Stimulated activated CD4-positive, alpha-beta T cell treated with anti-CD3 and anti-CD28 coated beads, Interleukin-4, amount 100 ng/mL, for 48 hours (primary cell): ENCODE results near the gene SLC24A4.

ENCODE experiments used
- DNase-seq, 2 donors: peaks; one replicate each; pipeline ENCODE4 v3.0.0-alpha.2; 2020; ENCODE audit warnings: low read depth in 2 of 2

SLC24A4 gene

DNA sequence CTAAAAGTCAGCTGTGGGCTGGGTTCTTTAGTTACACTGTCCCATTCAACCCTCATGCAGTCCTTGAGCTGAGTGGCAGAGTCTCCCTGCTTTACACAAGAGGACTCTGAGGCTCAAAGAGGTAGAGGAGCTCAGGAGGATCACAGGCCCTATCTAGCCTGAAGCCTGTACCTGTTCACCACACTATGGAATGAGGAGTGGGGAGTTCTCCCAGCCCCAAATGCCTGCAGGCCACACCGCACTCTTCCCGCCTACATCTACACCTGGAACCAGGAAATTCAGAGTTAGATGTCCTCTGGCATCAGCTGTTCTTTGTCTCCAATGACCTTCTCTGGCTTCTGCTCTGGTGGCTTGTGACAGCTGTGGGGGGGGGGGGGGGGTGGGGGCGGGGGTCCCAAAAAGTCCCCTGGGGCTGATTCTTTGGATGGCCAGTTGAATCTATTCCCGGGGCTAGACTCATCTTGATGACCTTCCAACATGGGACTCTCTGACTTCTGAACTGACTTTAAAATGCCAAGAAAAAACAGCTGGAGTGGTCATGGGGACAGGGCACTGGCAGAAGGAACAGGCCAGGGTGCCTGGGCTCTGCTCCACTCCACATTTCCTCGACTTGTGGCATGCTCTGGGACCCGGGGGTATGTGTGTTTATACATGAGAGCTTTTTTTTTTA, 221.2 kb downstream of the SLC24A4 start:
- no peak for DNase-seq

DNA sequence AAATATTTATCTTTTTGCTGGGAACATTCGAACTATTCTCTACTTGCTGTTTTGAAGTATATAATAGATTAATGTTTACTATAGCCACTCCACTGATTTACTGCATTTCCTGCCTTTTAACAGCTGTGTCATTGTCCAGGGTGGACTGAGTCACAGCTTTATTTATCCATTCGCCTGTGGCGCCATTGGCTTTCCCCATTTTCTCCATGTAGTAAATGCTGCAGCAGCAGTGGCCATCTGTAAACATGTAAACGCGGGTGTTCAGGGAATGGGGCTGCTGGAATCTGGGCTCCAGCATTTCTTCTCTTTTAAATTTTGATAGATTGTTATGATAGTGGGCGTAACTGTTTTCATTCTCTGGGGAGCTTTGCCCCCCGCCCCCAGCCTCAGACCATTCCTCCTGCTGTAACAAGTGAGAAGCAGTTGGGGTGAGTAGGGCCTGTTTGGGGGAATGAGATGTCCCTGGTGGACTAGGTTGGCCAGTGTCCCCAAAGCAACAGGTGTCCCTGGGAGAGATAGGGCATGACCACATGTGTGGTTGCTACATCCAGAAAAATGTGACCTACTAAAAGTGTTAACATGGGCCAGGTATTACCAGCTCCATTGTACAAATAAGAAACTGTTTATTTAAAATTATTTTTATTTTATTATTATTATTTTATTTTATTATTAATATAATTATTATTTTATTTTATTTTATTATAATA, 223.5 kb downstream of the SLC24A4 start:
- no peak for DNase-seq

DNA sequence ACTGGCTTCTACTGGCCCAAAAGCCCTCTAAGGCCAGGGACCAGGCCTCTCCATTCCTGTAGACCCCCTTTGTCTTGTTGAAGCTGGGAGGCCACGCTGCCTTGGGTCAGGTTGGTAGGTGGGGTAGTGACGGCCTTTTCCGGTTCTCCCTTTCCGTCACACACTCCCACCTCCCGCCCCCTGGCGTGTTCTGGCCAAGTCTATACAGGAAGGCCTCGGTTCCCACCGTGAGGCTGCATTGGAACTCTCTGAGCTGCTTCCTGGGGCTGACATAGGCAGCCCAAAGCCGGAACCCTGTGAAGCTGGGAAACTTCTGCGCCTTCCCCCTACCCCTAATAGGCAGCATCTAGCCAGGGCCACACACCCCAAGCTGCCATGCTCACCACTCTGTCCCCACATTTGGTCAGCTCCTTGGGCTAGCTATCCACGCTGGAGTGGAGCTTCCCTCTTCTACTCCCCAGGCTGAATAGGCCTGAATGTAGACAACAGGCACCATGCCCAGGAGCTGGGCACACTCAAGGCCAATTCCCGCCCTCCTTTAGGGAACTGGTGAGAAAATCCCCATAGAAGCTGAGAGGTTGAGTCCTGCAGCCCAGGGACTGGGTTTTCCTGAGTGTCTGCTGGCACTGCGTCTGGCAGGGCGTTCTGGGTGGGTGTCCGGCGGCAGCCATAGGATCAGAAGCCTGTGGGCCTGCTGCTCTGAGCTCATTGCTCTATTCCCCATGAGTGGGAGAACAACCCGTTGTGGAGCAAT, 226.3 kb downstream of the SLC24A4 start:
- no peak for DNase-seq

DNA sequence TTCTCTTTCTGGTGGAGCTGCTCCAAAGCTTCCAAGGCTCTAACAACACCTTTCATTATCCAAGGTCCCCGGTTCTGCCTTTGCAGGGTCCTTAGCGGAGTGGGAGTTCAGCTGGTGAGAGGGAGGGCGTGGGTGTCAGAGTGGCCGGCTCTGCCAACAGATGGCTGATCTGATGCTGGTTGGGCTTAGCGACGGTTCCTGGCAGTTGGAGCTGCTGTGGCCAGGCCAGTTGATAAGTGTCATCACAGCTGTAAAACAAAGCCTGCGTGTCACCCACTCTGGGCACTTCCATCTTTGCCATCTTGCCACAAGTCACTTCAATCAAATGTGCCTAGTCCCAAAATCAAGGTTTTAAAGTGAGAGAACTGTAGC, 226.9 kb downstream of the SLC24A4 start:
- no peak for DNase-seq
